Left cardiac atrium (tissue), 4 donors: ENCODE results near the gene SCAMP4. TPM values are rescaled to one million over a fixed set of nuclear protein-coding genes. Genes with fewer than 3 reads are reported as not detected.

ENCODE experiments used
- ATAC-seq, 2 donors: fragments of 200-7000 bp; cut with Tn5 transposase; one replicate each; pipeline ENCODE4 v1.9.1; 2020; ENCODE audit warnings: mild to moderate bottlenecking in 2 of 2, moderate library complexity in 2 of 2
- DNase-seq: peaks from one replicate; pipeline ENCODE4 v3.0.0-alpha.2; 2020
- intact Hi-C, 2 donors: fragments of 100-400 bp; cut with DNase I; formaldehyde crosslinking; loops; one replicate each; pipeline versions ENCODE4 v1.14.1 to v1.15.1; 2022 to 2023
- total RNA-seq, 2 donors: library from RNA; stranded (reverse); fragmentation: NEBNext Ultra II Directional; extraction: Animal tissue kit (Norgen Biotek cat#: 25700); gene quantifications; one replicate each; pipeline ENCODE4 v1.2.1, GENCODE V29; 2021
- donor health status: DM: no; HTN: yes; CAD: no.
- donor health status: DM: no; HTN: yes; CAD: no; lungs with severe emphysema.
- donor health status: DM: yes; HTN: yes; CAD: no.
- donor health status: Dilated cardiomyopathy.

SCAMP4 gene
- total RNA-seq, 2 donors from 2014 or later, result 21.4 to 22.8 TPM

- intact Hi-C loops, result no loop called here
- ATAC-seq (no peak), DNase-seq (no peak)
Measured at GRCh38 chr19:1907563-1908363, 2.6 kb downstream of the SCAMP4 start.

- intact Hi-C loops, result no loop called here
- no peak for ATAC-seq
- no peak for DNase-seq
Measured at GRCh38 chr19:1908364-1908678, 3.1 kb downstream of the SCAMP4 start.

- no peak for DNase-seq
- intact Hi-C loops, result no loop called here
- ATAC-seq, result no peak
Measured at GRCh38 chr19:1909761-1910080, 4.5 kb downstream of the SCAMP4 start.

- intact Hi-C loops, result no loop called here
- no peak for DNase-seq
- ATAC-seq, result no peak
Measured at GRCh38 chr19:1910177-1910576, 5.0 kb downstream of the SCAMP4 start.

GRCh38 chr19:1911098-1911497, 5.9 kb downstream of the SCAMP4 start:
- DNase-seq, result no peak
- intact Hi-C loops, result no loop called here
- ATAC-seq, result no peak

- intact Hi-C loops, result no loop called here
- DNase-seq, result no peak
- ATAC-seq, result peak; percentile 9 to 48
Measured at GRCh38 chr19:1911995-1912394, 6.8 kb downstream of the SCAMP4 start.

GRCh38 chr19:1912760-1913505, 7.7 kb downstream of the SCAMP4 start:
- DNase-seq, result no peak

GRCh38 chr19:1913781-1914577, 8.8 kb downstream of the SCAMP4 start:
- intact Hi-C loops, result no loop called here
- DNase-seq (no peak), ATAC-seq (no peak)

More at GRCh38 chr19:1912760-1913505, 7.7 kb downstream of the SCAMP4 start:
- intact Hi-C loops, result no loop called here
- ATAC-seq, result no peak

GRCh38 chr19:1914826-1915341, 9.7 kb downstream of the SCAMP4 start:
- intact Hi-C loops, result no loop called here
- no peak for DNase-seq
- no peak for ATAC-seq

GRCh38 chr19:1917146-1917545, 11.9 kb downstream of the SCAMP4 start:
- ATAC-seq (no peak), DNase-seq (no peak)
- intact Hi-C loops, result no loop called here

- DNase-seq (no peak), ATAC-seq (no peak)
Measured at GRCh38 chr19:1917926-1918325, 12.7 kb downstream of the SCAMP4 start.

GRCh38 chr19:1918975-1919374, 13.8 kb downstream of the SCAMP4 start:
- no peak for ATAC-seq
- DNase-seq, result no peak

More at GRCh38 chr19:1917926-1918325, 12.7 kb downstream of the SCAMP4 start:
- intact Hi-C loops, result no loop called here

GRCh38 chr19:1920644-1921043, 15.4 kb downstream of the SCAMP4 start:
- intact Hi-C loops, result loop anchor here (10.0 kb wide), 1 partner anchor 154 kb away; no protein-coding TSS in a partner anchor
- ATAC-seq (no peak), DNase-seq (no peak)

More at GRCh38 chr19:1918975-1919374, 13.8 kb downstream of the SCAMP4 start:
- intact Hi-C loops, result no loop called here

GRCh38 chr19:1921326-1921725, 16.1 kb downstream of the SCAMP4 start:
- ATAC-seq (no peak), DNase-seq (no peak)
- intact Hi-C loops, result loop anchor here (10.0 kb wide), 1 partner anchor 153 kb away; no protein-coding TSS in a partner anchor

GRCh38 chr19:1921825-1922224, 16.6 kb downstream of the SCAMP4 start:
- ATAC-seq, result no peak
- intact Hi-C loops, result loop anchor here (10.0 kb wide), 1 partner anchor 153 kb away; no protein-coding TSS in a partner anchor
- DNase-seq, result no peak

GRCh38 chr19:1922803-1923202, 17.6 kb downstream of the SCAMP4 start:
- DNase-seq, result no peak

GRCh38 chr19:1923319-1923718, 18.1 kb downstream of the SCAMP4 start:
- DNase-seq, result no peak
- ATAC-seq, result peak in 1 of 2 donors; percentile 42
- intact Hi-C loops, result loop anchor here (10.0 kb wide), 1 partner anchor 151 kb away; no protein-coding TSS in a partner anchor

More at GRCh38 chr19:1922803-1923202, 17.6 kb downstream of the SCAMP4 start:
- no peak for ATAC-seq
- intact Hi-C loops, result loop anchor here (10.0 kb wide), 1 partner anchor 152 kb away; no protein-coding TSS in a partner anchor

- ATAC-seq (no peak), DNase-seq (no peak)
- intact Hi-C loops, result loop anchor here (10.0 kb wide), 1 partner anchor 150 kb away; no protein-coding TSS in a partner anchor
Measured at GRCh38 chr19:1924320-1924961, 19.2 kb downstream of the SCAMP4 start.

GRCh38 chr19:1925544-1925943, 20.3 kb downstream of the SCAMP4 start:
- ATAC-seq (no peak), DNase-seq (no peak)
- intact Hi-C loops, result loop anchor here (10.0 kb wide), 1 partner anchor 149 kb away; no protein-coding TSS in a partner anchor
